Retina (tissue), 1 donor: ENCODE results near the gene CCDC134.
"Not testable (repeated sequence)": the region's sequence is repeated elsewhere in the genome, so short reads cannot be mapped to it uniquely, and the experiment has no call there.

Source experiments
- DNase-seq: peaks from one replicate; pipeline ENCODE4 v3.0.0-alpha.2; 2016

Gene CCDC134

GRCh38 chr22:41845380-41846267 lies 45.1 kb downstream of the CCDC134 start:
- no peak for DNase-seq

GRCh38 chr22:41846268-41846987 lies 45.9 kb downstream of the CCDC134 start:
- DNase-seq: no peak

DNA sequence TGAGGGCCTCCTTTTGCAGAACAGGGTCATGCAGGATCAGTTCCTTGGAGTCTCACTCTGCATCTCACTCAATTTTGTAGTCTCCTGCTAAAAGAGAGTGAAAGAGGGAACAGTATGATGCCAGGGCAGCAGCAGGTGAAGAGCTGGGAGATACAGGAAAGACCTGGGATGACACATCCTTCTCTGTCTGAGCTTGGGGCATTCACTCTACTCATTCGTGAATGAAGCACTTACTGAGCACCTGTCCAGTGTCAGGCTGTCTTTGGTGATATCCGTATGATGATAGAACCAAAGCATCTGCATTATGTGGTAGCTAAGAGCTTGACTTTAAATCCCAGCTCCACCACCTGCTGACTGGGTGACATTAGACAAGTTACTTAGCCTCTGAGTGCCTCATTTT lies 46.8 kb downstream of the CCDC134 start:
- no peak for DNase-seq

DNA sequence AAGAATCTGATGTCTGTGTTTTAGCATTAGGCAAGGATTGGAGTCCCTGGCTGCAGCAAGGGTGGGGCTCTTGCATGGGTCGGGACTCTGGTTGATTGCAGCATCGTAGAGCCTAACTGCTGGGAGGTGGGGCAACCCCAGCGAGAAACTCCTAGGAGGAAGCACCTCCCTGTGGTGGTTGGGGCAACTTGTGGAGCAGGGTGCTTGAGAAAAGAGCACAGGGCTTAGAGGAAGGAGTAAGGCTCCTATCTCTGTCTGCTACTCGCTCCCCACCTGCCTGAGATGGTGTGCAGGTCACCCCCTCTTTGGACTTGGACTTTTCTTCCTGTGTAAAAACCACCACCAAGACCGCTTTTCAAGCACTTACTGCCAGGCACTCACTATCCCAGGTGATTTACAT lies 48.0 kb downstream of the CCDC134 start:
- no peak for DNase-seq

GRCh38 chr22:41856469-41856868 lies 56.0 kb downstream of the CCDC134 start:
- no peak for DNase-seq

GRCh38 chr22:41857155-41857859 lies 56.8 kb downstream of the CCDC134 start:
- peak; percentile 38 for DNase-seq

GRCh38 chr22:41857860-41858199 lies 57.4 kb downstream of the CCDC134 start:
- DNase-seq: no peak

DNA sequence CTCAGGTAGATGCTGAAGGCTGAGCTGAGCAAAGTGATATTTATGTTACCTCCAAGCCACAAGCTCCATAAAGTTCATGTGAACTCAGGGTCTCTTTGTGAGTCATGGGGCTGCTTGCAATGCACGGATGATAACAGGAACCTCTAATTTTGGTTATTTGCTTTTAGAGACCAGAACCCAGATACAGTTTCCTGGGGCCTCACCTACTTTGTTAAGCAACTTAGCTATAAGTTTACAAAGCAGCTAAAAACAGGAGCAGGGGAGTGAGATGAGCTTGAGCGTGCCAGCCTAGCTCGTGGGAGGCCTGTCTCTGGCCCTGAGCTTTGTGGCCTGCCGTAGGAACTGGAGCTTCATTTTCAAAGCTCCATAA lies 61.7 kb downstream of the CCDC134 start:
- DNase-seq: no peak

GRCh38 chr22:41862530-41863266 lies 62.2 kb downstream of the CCDC134 start:
- DNase-seq: peak; percentile 54

DNA sequence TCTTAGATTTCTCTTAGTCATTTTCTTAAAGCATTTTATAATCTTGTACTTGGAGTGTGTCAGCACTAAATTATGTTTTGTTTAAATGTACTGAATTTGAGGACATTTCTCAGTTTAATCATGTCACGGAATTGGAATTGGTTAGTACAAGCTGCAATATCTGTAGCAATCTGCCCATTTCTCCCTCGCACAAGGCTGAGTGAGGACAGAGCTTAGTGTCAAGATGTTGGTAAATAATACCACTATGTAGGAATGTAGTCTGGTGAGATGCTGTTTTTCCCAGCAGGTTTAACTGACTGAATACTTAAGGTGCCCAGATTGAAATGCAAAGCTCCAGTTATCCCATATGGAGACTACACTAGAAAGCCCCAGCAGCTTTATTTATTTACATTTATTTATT lies 63.0 kb downstream of the CCDC134 start:
- DNase-seq: no peak

GRCh38 chr22:41868556-41868955 lies 68.1 kb downstream of the CCDC134 start:
- no peak for DNase-seq

DNA sequence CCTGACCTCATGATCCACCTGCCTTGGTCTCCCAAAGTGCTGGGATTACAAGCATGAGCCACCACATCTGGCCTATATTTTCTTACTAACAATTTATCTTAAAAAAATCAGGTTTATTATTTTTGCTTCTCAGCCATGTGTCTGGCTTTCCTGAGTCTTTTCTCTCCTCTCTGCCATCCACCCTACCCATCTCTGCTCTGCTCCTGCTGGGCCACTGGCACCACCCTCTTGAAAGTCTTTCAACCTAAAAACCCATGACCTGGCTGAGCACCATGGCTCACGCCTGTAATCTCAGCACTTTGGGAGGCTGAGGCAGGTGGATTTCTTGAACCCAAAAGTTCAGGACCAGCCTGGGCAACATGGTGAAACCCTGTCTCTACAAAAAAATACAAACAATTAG lies 69.6 kb downstream of the CCDC134 start:
- DNase-seq: not testable (repeated sequence)

- DNase-seq: no peak
Observed at GRCh38 chr22:41870786-41871185, 70.3 kb downstream of the CCDC134 start.

- no peak for DNase-seq
Observed at GRCh38 chr22:41873391-41873790, 72.9 kb downstream of the CCDC134 start.

DNA sequence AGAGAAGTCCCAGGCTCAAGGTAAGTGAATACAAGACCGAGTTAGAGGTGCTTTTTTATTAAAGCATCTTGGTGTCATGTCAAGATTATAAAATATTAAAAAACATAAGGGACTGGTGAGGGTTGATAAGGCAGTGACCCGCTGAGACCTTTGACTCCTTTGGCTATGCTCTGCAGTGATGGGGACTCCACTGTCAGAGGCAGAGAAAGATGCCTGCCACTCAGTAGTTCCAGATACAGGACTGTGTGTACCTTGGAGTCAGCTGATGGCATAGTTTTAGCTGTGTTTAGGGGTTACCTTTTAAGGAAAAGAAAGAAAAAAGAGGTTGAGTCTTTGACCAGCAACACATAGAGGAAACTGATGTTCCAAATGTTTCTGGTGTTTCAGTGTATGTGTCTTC lies 73.6 kb downstream of the CCDC134 start:
- no peak for DNase-seq

DNA sequence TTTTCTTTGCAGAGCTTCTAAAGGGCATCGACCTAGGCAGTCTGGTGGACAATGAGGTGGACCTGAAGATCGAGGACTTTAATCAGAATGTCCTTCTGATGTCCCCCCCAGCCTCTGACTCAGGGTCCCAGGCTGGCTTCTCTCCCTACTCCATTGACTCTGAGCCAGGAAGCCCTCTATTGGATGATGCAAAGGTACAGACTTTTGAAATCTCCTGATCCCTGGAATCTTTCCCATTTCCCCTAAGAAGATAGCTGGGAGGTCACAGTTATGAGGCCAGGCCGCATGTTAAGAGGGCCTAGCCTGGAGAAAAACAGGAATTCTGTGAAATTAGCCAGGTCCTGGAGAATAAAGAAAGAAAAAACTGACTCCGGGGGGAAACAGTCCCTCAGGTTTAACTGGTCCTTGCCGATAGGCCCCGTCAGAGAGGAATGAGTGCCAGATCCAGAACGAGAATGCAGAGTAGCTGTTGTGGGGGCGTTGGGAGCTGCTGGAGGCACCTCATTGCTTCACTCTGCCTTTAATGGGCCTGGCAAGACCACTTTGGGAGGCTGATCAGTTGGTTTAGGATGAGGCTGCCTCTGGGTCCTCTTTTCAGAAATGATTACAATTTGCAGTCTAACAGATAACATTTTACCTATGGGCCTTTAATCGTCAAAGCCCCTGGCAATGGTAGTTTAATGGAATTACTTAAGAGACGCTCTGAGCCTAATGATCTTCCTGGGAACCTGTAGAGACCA lies 75.2 kb downstream of the CCDC134 start:
- DNase-seq: no peak
